ENCODE measurements around the gene CARMIL1. TPM values are rescaled to one million over a fixed set of nuclear protein-coding genes. Genes with fewer than 3 reads are reported as not detected.

The CARMIL1 gene
- total RNA-seq, 2 donors from 2014 or later: 28.7 to 31.6 TPM

DNA sequence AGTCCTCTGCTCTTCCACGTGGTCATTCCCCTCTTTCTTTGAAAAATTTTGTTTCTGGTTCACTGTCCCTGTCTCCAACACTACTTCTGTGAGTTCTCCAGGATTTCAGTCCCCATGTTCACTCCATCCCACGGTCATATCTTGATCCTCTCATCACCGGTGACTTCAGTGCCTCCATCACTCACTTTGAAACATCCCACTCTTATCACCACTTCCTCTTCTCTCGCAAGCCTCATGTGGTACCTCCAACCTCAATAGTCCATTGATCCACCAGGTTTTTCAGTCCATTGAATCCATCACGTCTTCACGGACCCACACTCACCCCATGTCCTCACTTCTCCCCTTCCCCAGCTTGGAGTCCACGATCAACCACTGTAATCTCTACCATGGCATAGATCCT, 64.8 kb downstream of the CARMIL1 start:
- WGBS, 2 experiments (ENCODE audit: insufficient coverage in 1 of 2, insufficient read length in 1 of 2): 94 to 96% methylated on average over 7 of the region's 7 CpGs
- peaks cover 18% of the 10 kb centered on the region for H3K4me1 Mint-ChIP-seq

DNA sequence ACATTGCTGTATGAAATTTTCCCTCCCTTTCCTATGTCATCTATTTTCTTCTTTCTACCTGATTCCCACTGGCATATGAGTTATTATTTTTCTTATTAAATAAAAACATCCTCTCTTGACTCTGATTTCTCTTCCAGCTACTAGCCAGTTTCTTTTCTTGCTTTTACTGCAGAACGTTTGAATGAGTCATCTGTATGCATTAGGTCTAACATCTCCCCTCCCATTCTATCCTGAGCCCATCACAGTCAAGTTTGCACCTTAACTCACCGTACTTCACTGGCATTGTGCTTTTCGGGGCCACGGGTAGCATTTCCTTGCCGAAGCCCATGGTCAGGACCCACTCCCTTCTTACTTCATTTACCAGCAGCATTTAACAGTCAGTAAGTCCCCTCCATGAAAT, 65.7 kb downstream of the CARMIL1 start:
- WGBS, 2 experiments (ENCODE audit: insufficient coverage in 1 of 2, insufficient read length in 1 of 2): 92% methylated on average over 5 of the region's 5 CpGs
- Mint-ChIP-seq H3K36me3 (ENCODE audit: low read depth) (no peaks in the 10 kb centered on the region), H3K9me3 (no peaks in the 10 kb centered on the region), H3K4me3 (no peak overlapping the region), H3K4me1 (peaks cover 16% of the 10 kb centered on the region), H3K27me3 (ENCODE audit: insufficient read depth) (no peaks in the 10 kb centered on the region), H3K27ac (no peak overlapping the region)
- H3K4me3 ChIP-seq (ENCODE audit: low read length): no peak overlapping the region
- TF ChIP-seq, protein P1, sequence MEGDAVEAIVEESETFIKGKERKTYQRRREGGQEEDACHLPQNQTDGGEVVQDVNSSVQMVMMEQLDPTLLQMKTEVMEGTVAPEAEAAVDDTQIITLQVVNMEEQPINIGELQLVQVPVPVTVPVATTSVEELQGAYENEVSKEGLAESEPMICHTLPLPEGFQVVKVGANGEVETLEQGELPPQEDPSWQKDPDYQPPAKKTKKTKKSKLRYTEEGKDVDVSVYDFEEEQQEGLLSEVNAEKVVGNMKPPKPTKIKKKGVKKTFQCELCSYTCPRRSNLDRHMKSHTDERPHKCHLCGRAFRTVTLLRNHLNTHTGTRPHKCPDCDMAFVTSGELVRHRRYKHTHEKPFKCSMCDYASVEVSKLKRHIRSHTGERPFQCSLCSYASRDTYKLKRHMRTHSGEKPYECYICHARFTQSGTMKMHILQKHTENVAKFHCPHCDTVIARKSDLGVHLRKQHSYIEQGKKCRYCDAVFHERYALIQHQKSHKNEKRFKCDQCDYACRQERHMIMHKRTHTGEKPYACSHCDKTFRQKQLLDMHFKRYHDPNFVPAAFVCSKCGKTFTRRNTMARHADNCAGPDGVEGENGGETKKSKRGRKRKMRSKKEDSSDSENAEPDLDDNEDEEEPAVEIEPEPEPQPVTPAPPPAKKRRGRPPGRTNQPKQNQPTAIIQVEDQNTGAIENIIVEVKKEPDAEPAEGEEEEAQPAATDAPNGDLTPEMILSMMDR (conservative IDR thresholded peaks at IDR 0.05): no peak
- no peak for DNase-seq
- no peaks in the 10 kb centered on the region for H3K36me3 ChIP-seq (ENCODE audit: control insufficient read depth, insufficient read depth, low read length)
- peaks cover 7% of the 10 kb centered on the region for H3K4me1 ChIP-seq (ENCODE audit: control insufficient read depth, insufficient read depth, low read length)
- no peaks in the 10 kb centered on the region for H3K9me3 ChIP-seq (ENCODE audit: control insufficient read depth, low read length)
- H3K9ac ChIP-seq (ENCODE audit: extremely low read depth, low read length, poor library complexity, severe bottlenecking): no peak overlapping the region
- H3K27me3 ChIP-seq (ENCODE audit: control insufficient read depth, insufficient read depth, low read length, poor library complexity, severe bottlenecking): no peaks in the 10 kb centered on the region
- no peak overlapping the region for H3K27ac ChIP-seq (ENCODE audit: low read depth, low read length)

More for the DNA sequence above, 64.8 kb downstream of the CARMIL1 start:
- H3K9ac ChIP-seq (ENCODE audit: extremely low read depth, low read length, poor library complexity, severe bottlenecking): no peak overlapping the region
- H3K27me3 Mint-ChIP-seq (ENCODE audit: insufficient read depth): no peaks in the 10 kb centered on the region
- H3K36me3 ChIP-seq (ENCODE audit: control insufficient read depth, insufficient read depth, low read length): no peaks in the 10 kb centered on the region
- no peaks in the 10 kb centered on the region for H3K27me3 ChIP-seq (ENCODE audit: control insufficient read depth, insufficient read depth, low read length, poor library complexity, severe bottlenecking)
- no peak overlapping the region for H3K4me3 Mint-ChIP-seq
- TF ChIP-seq, protein P1 (conservative IDR thresholded peaks at IDR 0.05): no peak
- H3K9me3 ChIP-seq (ENCODE audit: control insufficient read depth, low read length): no peaks in the 10 kb centered on the region
- no peak for DNase-seq
- no peak overlapping the region for H3K4me3 ChIP-seq (ENCODE audit: low read length)
- no peaks in the 10 kb centered on the region for H3K9me3 Mint-ChIP-seq
- peaks cover 7% of the 10 kb centered on the region for H3K4me1 ChIP-seq (ENCODE audit: control insufficient read depth, insufficient read depth, low read length)
- H3K27ac ChIP-seq (ENCODE audit: low read depth, low read length): no peak overlapping the region
- no peak overlapping the region for H3K27ac Mint-ChIP-seq
- H3K36me3 Mint-ChIP-seq (ENCODE audit: low read depth): no peaks in the 10 kb centered on the region

DNA sequence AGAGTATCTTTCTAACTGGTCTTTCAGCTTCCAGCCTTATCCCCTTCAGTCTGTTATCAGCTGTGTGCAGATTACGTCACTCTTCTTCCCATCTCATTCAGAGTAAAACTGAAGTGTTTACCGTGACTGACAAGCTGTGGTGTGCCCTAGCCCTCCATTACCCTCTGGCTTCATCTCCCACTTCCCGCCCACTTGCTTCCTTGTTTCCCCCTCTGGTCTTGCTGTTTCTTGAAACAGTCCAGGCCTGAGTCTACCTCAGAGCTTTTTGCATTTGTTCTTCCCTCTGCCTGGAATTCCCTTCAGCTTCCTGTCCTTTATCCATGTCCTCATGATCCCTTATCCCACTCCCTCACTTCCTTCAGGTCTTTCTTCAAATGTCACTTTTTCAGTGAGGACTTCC, 66.9 kb downstream of the CARMIL1 start:
- Histone ChIP-seq H3K36me3 (ENCODE audit: control insufficient read depth, insufficient read depth, low read length) (no peaks in the 10 kb centered on the region), H3K27ac (ENCODE audit: low read depth, low read length) (no peak overlapping the region), H3K27me3 (ENCODE audit: control insufficient read depth, insufficient read depth, low read length, poor library complexity, severe bottlenecking) (no peaks in the 10 kb centered on the region), H3K9me3 (ENCODE audit: control insufficient read depth, low read length) (no peaks in the 10 kb centered on the region), H3K4me1 (ENCODE audit: control insufficient read depth, insufficient read depth, low read length) (peaks cover 7% of the 10 kb centered on the region), H3K9ac (ENCODE audit: extremely low read depth, low read length, poor library complexity, severe bottlenecking) (no peak overlapping the region), H3K4me3 (ENCODE audit: low read length) (no peak overlapping the region)
- H3K9me3 Mint-ChIP-seq: no peaks in the 10 kb centered on the region
- H3K36me3 Mint-ChIP-seq (ENCODE audit: low read depth): no peaks in the 10 kb centered on the region
- TF ChIP-seq, protein P1 (conservative IDR thresholded peaks at IDR 0.05): no peak
- peaks cover 17% of the 10 kb centered on the region for H3K4me1 Mint-ChIP-seq
- H3K27me3 Mint-ChIP-seq (ENCODE audit: insufficient read depth): no peaks in the 10 kb centered on the region
- 71 to 75% methylated on average over 2 to 3 of the region's 3 CpGs for WGBS, 2 experiments (ENCODE audit: insufficient coverage in 1 of 2, insufficient read length in 1 of 2)
- H3K4me3 Mint-ChIP-seq: no peak overlapping the region
- DNase-seq: no peak
- no peak overlapping the region for H3K27ac Mint-ChIP-seq

Data from endodermal cell (in vitro differentiated cells).